Activated CD4-positive, alpha-beta T cell treated with anti-CD3 and anti-CD28 coated beads, Interleukin-2, amount 50 U/mL, for 1 hour (primary cell): ENCODE data around the gene WDR74.
A peak's percentile ranks its signal among the peaks of the same experiment; 100 is the strongest.
"Not testable (repeated sequence)": the region's sequence is repeated elsewhere in the genome, so short reads cannot be mapped to it uniquely, and the experiment has no call there.

Experiments used
- DNase-seq: peaks from one replicate; pipeline ENCODE4 v3.0.0-alpha.2; 2020

Gene WDR74

GRCh38 chr11:62859281-62859703 is 19.9 kb upstream of the WDR74 start:
- not testable (repeated sequence) for DNase-seq

GRCh38 chr11:62858201-62858600 is 18.8 kb upstream of the WDR74 start:
- DNase-seq: no peak

- DNase-seq: no peak
Observed at GRCh38 chr11:62857541-62857982, 18.2 kb upstream of the WDR74 start.

- no peak for DNase-seq
Observed at GRCh38 chr11:62856333-62856895, 17.0 kb upstream of the WDR74 start.

GRCh38 chr11:62855571-62856332 is 16.4 kb upstream of the WDR74 start:
- peak; percentile 98 for DNase-seq

- DNase-seq: no peak
Observed at GRCh38 chr11:62854825-62855570, 15.6 kb upstream of the WDR74 start.

- no peak for DNase-seq
Observed at GRCh38 chr11:62854013-62854824, 14.8 kb upstream of the WDR74 start.

- no peak for DNase-seq
Observed at GRCh38 chr11:62853279-62853965, 14.0 kb upstream of the WDR74 start.

GRCh38 chr11:62852523-62853188 is 13.3 kb upstream of the WDR74 start:
- DNase-seq: no peak

- no peak for DNase-seq
Observed at GRCh38 chr11:62851807-62852522, 12.6 kb upstream of the WDR74 start.

GRCh38 chr11:62850911-62851806 is 11.8 kb upstream of the WDR74 start:
- no peak for DNase-seq

- DNase-seq: no peak
Observed at GRCh38 chr11:62847767-62848314, 8.5 kb upstream of the WDR74 start.

- no peak for DNase-seq
Observed at GRCh38 chr11:62846177-62846576, 6.8 kb upstream of the WDR74 start.

GRCh38 chr11:62844154-62844553 is 4.8 kb upstream of the WDR74 start:
- no peak for DNase-seq

- no peak for DNase-seq
Observed at GRCh38 chr11:62843466-62843865, 4.1 kb upstream of the WDR74 start.

- DNase-seq: not testable (repeated sequence)
Observed at GRCh38 chr11:62842891-62843290, 3.5 kb upstream of the WDR74 start.

- no peak for DNase-seq
Observed at GRCh38 chr11:62842171-62842741, 2.9 kb upstream of the WDR74 start.

GRCh38 chr11:62841361-62842170 is 2.2 kb upstream of the WDR74 start:
- peak; percentile 74 for DNase-seq
